OCI-M2 (cell line): ENCODE measurements around the gene CTNNA3.

Source experiments
- DNase-seq: peaks from one replicate; lab custom pipeline; 2025; ENCODE audit not compliant: unreplicated experiment; lab: John Stamatoyannopoulos, UW

The CTNNA3 gene

GRCh38 chr10:66888237-66888636 is 807.8 kb downstream of the CTNNA3 start:
- no peak for DNase-seq

- DNase-seq: no peak
Observed at GRCh38 chr10:66886848-66887247, 809.1 kb downstream of the CTNNA3 start.

- DNase-seq: no peak
Observed at GRCh38 chr10:66882271-66882670, 813.7 kb downstream of the CTNNA3 start.

GRCh38 chr10:66881814-66882213 is 814.2 kb downstream of the CTNNA3 start:
- no peak for DNase-seq

- no peak for DNase-seq
Observed at GRCh38 chr10:66880826-66881225, 815.2 kb downstream of the CTNNA3 start.

GRCh38 chr10:66880292-66880691 is 815.7 kb downstream of the CTNNA3 start:
- DNase-seq: no peak

- no peak for DNase-seq
Observed at GRCh38 chr10:66877361-66877760, 818.6 kb downstream of the CTNNA3 start.

GRCh38 chr10:66869635-66870034 is 826.4 kb downstream of the CTNNA3 start:
- DNase-seq: no peak

GRCh38 chr10:66862687-66863258 is 833.2 kb downstream of the CTNNA3 start:
- DNase-seq: no peak

GRCh38 chr10:66860376-66860945 is 835.5 kb downstream of the CTNNA3 start:
- DNase-seq: no peak

GRCh38 chr10:66852811-66853210 is 843.2 kb downstream of the CTNNA3 start:
- no peak for DNase-seq

GRCh38 chr10:66848856-66849255 is 847.1 kb downstream of the CTNNA3 start:
- DNase-seq: no peak

GRCh38 chr10:66844176-66844942 is 851.6 kb downstream of the CTNNA3 start:
- no peak for DNase-seq

GRCh38 chr10:66843396-66843795 is 852.6 kb downstream of the CTNNA3 start:
- DNase-seq: no peak

GRCh38 chr10:66842867-66843266 is 853.1 kb downstream of the CTNNA3 start:
- DNase-seq: no peak

- DNase-seq: no peak
Observed at GRCh38 chr10:66842371-66842770, 853.6 kb downstream of the CTNNA3 start.

- DNase-seq: no peak
Observed at GRCh38 chr10:66838656-66839055, 857.3 kb downstream of the CTNNA3 start.

GRCh38 chr10:66837990-66838389 is 858.0 kb downstream of the CTNNA3 start:
- DNase-seq: no peak

- DNase-seq: no peak
Observed at GRCh38 chr10:66837335-66837734, 858.7 kb downstream of the CTNNA3 start.

GRCh38 chr10:66836771-66837170 is 859.2 kb downstream of the CTNNA3 start:
- no peak for DNase-seq

GRCh38 chr10:66836057-66836456 is 859.9 kb downstream of the CTNNA3 start:
- DNase-seq: no peak

GRCh38 chr10:66835400-66835799 is 860.6 kb downstream of the CTNNA3 start:
- DNase-seq: no peak
